Mucosa of stomach (tissue), 1 donor: Measurements from ENCODE around the gene NT5C1A.

Experiments
- H3K27me3 ChIP-seq: one replicate; pipeline ENCODE4 v1.7.0; 2013; ENCODE audit warnings: mild to moderate bottlenecking, low read length; ENCODE audit not compliant: control insufficient read depth, insufficient read depth
- H3K36me3 ChIP-seq: one replicate; pipeline ENCODE4 v1.7.0; 2013; ENCODE audit warnings: low read length; ENCODE audit not compliant: control insufficient read depth, insufficient read depth
- H3K4me1 ChIP-seq: one replicate; pipeline ENCODE4 v1.7.0; 2013; ENCODE audit warnings: mild to moderate bottlenecking, low read length; ENCODE audit not compliant: control insufficient read depth, insufficient read depth
- H3K4me3 ChIP-seq: one replicate; pipeline ENCODE4 v1.7.0; 2013; ENCODE audit warnings: low read length
- H3K9ac ChIP-seq: one replicate; pipeline ENCODE4 v1.7.0; 2013; ENCODE audit warnings: mild to moderate bottlenecking, low read length, moderate library complexity
- H3K9me3 ChIP-seq: one replicate; pipeline ENCODE4 v1.7.0; 2013; ENCODE audit warnings: mild to moderate bottlenecking, low read length, moderate library complexity; ENCODE audit not compliant: control insufficient read depth
- donor health status: Pancreatic carcinoma.

NT5C1A gene

GRCh38 chr1:39613250-39613649 is 58.7 kb downstream of the NT5C1A start:
- Histone ChIP-seq H3K9ac (no peak overlapping the region), H3K9me3 (no peaks in the 10 kb centered on the region), H3K27me3 (peaks cover 13% of the 10 kb centered on the region), H3K4me1 (no peaks in the 10 kb centered on the region), H3K4me3 (no peak overlapping the region), H3K36me3 (no peaks in the 10 kb centered on the region)

- Histone ChIP-seq H3K4me1 (no peaks in the 10 kb centered on the region), H3K9me3 (no peaks in the 10 kb centered on the region), H3K9ac (no peak overlapping the region), H3K27me3 (peaks cover 13% of the 10 kb centered on the region), H3K4me3 (no peak overlapping the region), H3K36me3 (no peaks in the 10 kb centered on the region)
Measured at GRCh38 chr1:39609618-39610331, 62.1 kb downstream of the NT5C1A start.
